Activated CD8-positive, alpha-beta memory T cell treated with anti-CD3 and anti-CD28 coated beads for 1 hour (primary cell): ENCODE measurements around the gene ZSWIM8.

Source experiments
- DNase-seq, 2 donors: peaks; one replicate each; pipeline ENCODE4 v3.0.0-alpha.2; 2020; ENCODE audit warnings: low read depth in 1 of 2; ENCODE audit errors: extremely low read depth in 1 of 2

The ZSWIM8 gene

DNA sequence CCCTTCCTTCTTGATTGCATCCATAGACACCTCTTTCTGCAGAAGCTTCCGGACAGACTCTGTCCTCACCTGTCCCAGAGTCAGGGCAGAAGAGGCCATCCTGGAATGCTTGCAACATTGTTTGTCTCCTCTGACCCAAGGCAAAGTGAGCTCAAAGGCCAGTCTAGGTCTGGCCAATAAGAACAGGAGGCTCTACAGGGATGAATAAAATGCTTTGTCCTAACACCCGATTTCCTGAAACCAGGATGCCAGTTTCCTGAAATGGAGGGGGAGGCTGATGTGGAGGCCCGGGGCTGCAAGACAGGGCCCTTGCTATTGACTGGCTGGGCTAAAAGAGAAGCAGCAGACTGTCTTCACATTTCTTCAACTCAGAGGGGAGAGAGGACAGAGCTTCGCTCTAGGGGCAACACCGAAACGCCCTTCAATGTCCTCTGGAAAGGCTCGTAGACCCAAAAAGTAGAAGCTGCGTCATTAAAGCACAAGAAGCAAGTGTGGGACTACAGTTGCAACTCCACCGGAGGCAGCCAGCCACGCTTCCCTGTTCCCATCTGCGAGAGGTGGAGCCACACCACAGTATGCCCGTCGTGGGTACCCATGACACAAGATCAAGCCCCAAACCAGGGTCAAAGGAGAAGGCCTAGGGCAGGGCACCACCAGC is 55.1 kb downstream of the ZSWIM8 start:
- DNase-seq = no peak

DNA sequence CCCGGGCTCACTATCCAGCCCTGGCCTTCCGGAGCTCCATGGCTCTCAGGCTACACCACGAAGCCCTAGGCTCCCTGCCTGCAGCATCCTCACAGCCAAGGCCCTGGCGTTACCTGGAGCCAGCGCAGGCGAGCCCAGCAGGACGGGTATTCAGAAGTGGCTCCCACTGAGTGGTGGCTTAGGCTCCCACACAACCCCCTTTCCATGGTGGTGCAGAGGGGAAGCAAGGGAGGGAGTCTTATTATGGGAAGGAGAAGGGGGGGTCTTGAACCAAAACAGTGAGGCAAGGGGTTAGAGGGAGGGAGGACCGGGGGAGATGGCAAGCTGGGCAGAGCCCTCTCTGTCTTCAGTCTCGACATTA is 55.6 kb downstream of the ZSWIM8 start:
- no peak for DNase-seq

DNA sequence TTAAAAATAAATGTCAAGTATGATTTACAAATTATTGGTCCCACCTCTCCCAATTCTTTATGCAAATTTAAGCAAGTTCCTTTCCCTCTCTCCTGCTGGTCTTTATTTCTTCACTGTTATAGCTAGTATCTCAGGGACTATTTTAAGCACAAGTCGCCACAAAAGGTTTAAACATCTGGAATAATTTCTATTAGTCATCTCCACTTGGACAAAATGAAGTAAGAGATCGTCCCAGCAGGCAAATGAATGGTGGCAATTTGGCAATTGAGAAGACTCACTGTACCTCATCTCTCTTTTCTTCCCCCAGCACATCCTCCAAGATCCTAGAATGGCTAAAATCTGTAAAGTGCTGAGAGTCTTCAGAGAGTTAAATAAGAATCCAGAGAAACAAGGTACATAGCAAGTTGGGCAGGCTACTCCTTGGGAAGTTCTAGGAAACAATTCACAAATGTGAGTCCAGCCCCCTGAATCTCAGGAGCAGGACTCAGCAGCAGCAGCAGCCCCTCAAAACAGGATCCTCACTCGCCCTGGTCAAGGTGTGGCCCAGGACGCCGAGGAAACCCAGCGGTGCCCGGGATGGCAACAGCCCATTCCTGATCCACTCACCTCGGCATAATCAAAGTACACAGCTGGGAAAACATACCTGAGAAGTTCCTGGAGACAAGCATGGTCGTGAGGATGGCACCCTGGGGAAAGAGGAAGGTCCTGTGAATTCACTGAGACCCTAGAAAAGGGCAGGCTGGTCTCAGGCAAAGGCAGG is 56.3 kb downstream of the ZSWIM8 start:
- DNase-seq = no peak

DNA sequence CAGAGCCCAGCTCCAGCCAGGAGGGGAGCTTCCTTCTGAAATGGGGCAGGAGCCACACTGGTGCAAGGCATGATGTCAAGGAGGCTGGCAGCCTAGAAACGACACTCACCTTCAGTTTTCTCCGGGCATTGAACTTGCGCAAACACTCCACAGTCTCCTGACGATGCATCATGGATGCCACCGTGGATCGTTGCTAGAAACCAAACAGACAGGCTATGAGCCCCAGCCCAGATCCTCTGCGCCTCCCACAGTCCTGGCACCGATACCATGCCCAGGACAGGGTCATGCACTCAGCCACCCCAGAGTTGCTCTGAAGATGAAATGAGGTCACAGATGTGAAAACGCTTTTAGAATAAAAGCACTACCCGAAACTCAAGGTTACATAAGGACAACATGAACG is 56.9 kb downstream of the ZSWIM8 start:
- DNase-seq = no peak

GRCh38 chr10:73843261-73843660 is 57.9 kb downstream of the ZSWIM8 start:
- DNase-seq = no peak

DNA sequence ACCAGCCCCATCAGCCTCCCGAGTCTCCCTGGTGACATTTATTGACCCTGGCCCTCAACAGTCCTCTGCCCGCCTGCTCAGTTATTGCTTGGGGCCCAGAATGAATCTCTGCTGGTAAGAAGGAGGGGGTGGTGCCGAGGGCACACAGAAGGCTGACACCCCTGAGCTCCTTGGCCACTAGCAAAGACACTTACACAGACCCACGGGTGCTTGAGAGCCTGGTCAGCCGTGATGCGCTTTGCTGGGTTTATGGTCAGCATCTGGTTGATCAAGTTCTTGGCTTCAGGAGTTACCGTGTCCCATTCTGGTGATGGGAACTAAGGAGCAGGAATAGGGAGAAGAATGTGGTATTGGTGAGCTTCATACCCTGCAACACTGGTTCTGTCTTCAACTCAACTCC is 61.6 kb downstream of the ZSWIM8 start:
- DNase-seq = no peak

- DNase-seq = peak; percentile 79 to 84
These were observed 63.5 kb downstream of the ZSWIM8 start for GRCh38 chr10:73848821-73849489.

DNA sequence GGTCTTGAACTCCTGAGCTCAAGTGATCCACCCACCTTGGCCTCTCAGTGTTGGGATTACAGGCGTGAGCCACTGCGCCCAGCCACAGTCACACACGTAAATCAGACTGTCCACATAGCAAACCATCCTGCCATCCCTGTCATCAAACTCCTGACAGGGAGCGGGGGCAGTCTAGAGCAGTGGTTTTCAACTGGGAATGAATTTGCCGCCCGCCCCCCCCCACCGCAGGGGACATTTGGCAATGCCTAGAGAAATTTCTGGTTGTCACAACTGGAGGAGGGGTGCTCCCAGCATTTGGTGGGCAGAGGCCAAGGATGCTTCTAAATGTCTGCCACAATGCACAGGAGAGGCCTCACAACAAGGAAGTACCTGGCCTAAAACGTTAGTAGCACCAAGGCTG is 64.8 kb downstream of the ZSWIM8 start:
- DNase-seq = no peak

GRCh38 chr10:73850863-73851461 is 65.6 kb downstream of the ZSWIM8 start:
- no peak for DNase-seq
